Skin epidermis (tissue), 12 donors: ENCODE measurements around the gene NEMP2.
"Not testable (repeated sequence)": the region's sequence is repeated elsewhere in the genome, so short reads cannot be mapped to it uniquely, and the experiment has no call there.

Experiments
- H3K27ac ChIP-seq, 21 experiments: fragments of 200-600 bp; sonication (generic) in 11 of 21; one replicate each; pipeline ENCODE4 v1.5.0; 2020; ENCODE audit warnings: mild to moderate bottlenecking in 3 of 21, inconsistent platforms in 2 of 21, moderate library complexity in 2 of 21
- H3K4me3 ChIP-seq, 7 experiments: fragments of 200-600 bp; sonication (generic) in 2 of 7; one replicate each; pipeline ENCODE4 v1.5.0; 2020; ENCODE audit warnings: inconsistent platforms in 2 of 7, mild to moderate bottlenecking in 2 of 7, moderate library complexity in 1 of 7

The NEMP2 gene

DNA sequence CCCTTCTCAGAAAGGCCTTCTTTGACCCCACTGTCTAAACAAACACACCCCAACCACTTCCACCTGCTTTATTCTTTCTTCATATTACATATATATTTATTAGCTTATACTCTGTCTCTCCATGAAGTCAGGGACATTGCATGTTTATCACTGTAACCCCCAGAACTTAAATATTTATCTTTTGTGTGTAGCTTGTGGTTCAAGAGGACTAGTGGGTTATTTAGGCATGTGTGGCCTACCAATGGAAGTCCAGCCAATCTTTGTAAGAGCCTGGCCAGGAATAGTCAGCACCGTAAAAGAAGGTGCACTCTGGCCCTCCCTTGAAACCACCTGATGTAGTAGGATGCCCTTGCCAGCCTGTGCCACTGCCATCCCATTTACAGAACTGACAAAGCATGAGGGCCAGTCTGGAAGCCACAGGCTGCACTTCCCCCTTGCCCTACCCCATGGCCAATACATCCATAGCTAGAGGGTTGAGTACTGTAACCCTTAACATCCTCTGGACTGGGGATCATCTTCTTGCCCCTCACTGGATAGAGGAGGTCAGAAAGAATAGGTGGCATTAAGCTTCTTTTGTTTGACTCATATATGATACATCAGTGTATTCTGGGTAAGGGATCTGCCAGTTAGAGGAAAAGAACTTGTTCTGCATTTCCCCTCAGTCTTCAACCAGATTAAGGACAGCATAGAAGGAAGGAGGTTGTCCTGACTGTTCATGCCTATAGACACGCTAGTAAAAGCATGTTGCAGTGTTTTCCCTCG lies 4.9 kb downstream of the NEMP2 start:
- Histone ChIP-seq H3K4me3 (no peak overlapping the region), H3K27ac (peak overlapping the region in 3 of 21 experiments; percentile 20 to 24 (median 21))

DNA sequence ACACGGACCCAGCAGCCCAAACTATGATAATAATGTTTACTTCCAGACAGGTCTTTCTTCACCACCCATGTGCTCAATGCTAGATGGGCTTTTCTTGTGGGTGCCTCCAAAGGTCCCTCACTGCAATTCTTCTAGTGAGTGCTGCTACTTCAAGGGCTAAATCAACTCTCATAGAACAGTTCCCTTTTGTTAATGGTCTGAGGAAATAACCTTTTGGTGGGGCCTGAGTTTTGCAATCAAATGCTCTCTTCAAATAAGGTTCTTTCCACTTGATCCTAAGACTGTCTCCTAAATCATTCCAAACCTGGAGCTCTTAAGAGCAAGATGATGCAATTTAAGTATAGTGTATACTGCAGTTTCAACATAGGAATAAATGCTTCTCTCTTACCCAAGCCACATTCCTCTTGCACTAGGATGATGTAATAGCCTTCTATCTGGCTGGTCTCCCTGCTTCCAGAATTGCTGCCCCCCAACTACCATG lies 6.0 kb downstream of the NEMP2 start:
- Histone ChIP-seq H3K4me3 (no peak overlapping the region), H3K27ac (no peak overlapping the region)

DNA sequence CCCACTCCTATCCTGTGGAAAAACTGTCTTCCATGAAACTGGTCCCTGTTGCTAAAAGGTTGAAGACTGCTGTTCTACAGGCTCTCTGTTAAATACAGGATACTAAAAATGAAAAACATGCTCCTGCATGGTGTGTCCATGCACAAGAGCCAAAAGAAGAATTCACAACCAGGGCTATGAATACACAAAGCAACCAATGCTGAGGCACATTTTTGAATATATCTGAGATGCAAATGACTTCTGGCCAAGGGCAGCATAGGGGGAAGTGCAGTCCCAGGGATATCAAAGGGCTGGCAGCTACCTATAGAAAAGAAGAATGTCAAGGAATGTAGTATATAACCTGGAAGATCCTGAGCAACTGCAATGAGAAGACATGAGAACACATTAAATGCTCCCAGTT lies 6.6 kb downstream of the NEMP2 start:
- H3K4me3 ChIP-seq, result no peak overlapping the region
- H3K27ac ChIP-seq, result no peak overlapping the region

DNA sequence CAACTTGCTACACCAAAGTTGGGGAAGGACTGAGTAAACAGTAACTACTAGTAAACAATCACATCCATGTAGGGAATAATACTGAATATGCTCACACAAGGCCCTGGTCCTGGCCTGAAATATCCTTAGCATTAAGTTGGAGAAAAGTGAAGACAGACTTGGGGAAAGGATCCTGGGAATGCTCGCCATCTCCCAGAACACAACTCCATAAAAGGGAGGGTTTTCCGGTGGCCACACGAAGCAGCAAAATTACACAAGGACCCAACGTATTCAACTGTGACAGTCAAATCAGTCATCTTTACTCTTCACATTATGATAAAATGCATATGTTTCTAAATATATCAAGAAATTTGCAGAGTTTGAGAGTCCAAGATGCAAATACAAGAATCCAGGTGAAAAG lies 7.3 kb downstream of the NEMP2 start:
- no peak overlapping the region for H3K27ac ChIP-seq
- H3K4me3 ChIP-seq, result no peak overlapping the region

DNA sequence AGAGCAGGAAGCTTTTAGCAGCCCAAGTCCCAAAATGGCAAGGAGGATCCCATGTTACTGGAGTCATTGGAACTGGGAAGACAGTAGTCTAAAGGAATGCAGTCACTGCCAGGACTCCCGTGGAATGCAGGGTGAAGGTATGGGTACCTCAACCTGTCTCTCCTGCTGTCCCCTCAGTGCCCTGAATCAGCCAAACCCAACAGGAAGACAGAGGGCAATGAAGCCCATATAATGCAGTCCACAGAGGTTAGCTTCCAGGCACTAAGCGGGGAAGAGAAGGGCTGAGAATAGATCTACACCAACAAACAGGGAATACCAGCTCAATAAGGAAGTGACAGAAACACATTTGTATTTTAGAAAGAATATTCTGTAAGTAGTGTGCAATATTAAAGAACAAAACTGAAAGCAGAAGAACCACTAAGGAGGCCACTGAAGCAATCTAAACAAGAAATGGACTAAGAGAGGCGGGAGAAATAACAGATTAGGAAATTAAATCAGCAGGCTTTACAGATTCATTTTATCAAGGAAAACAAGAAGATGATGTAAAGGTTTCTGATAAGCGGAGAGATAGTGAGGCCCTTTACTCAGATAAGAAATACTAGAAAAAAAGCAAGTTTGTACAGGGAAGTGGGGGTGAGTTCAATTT lies 8.3 kb downstream of the NEMP2 start:
- no peak overlapping the region for H3K4me3 ChIP-seq
- peak overlapping the region in 1 of 21 experiments; percentile 20 for H3K27ac ChIP-seq

DNA sequence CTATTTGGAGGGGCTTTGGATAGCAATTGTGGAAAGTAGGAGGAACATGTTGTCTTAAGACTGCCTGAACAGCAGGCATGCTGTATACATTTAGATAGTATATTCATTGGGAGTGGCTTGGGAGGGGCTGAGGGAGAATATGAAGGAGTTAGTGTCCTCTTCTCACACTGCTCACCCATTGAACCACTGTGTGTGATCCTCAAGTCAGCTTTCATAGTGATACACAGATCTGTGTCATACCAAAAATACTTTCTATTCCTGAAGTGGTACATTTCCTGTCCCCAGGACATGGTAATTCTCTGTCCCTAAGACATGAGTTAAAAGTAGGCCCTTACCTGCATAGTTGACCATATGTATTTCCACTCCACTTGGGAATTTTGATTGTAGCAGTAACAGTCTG lies 9.6 kb downstream of the NEMP2 start:
- H3K27ac ChIP-seq, result no peak overlapping the region
- no peak overlapping the region for H3K4me3 ChIP-seq

DNA sequence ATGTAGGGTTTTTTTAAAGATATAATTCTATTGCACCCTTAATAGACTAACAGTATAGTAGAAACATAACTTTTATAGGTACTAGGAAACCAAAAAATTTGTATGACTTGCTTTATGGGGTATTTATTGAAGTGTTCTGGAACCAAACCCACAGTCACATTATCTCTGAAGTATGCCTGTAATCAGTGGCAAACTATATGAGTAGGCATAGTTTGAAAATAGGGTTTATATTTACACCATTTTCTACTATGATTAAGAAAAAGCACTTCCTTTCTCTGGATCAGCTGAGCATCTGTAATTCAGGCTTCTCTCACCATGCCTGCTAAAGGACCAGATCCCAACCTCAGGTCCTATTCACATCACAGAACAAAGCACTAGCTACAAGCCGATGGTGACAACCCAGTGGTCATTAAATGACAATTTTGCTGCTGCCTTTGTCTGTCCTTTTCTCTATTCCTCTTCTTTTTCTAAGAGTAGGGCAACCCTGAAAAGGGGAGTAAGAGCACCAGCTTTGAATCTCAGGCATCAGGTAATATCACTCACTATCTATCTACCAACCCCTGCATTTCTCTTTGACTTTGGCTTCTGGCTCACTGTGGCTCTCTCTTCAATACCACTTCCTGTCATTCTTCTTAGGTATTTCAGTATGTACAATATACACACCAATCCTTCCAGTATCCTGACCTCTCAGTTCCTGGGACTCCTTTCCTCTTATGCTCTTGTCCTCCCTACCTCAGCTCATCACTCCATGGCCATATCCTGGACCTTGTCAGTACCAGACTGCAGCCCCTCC lies 14.4 kb downstream of the NEMP2 start:
- Histone ChIP-seq H3K27ac (no peak overlapping the region), H3K4me3 (no peak overlapping the region)

DNA sequence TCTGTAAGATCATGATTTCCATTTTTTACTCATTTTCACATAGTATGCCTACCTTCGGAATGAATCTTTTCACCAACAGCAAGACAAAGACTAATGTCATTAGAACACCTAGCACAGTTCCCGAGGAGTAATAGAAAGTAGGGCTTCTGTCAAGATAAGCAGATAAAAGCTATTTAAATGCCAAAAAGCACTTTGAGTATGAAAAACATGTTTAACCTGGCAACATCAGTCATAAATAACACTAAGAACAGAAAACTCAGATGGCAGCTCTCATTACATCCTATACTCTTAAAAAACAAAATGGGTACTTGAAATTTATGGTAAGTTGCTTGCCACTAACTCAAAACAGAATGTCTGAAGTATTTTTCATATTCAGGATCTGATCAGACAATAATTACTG lies 17.1 kb downstream of the NEMP2 start:
- Histone ChIP-seq H3K27ac (no peak overlapping the region), H3K4me3 (no peak overlapping the region)

DNA sequence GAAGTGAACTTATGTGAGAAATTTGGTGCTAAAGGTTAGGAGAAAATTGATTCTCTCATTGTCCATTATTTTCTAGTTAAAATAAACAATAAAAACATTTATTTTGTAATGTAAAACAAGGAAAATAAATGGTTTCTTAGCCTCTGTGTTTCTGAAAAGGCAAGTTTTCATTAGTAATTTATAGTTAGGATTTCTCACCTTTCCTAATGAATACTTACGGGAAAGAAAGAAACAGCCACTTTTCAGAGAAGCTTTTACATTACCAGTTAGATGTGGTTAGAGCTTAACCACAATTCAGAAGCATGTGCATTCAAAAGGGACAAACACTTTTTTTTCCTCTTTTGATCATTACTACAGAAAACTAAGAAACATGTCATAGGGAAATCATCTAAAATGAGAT lies 18.8 kb downstream of the NEMP2 start:
- Histone ChIP-seq H3K4me3 (no peak overlapping the region), H3K27ac (no peak overlapping the region)

DNA sequence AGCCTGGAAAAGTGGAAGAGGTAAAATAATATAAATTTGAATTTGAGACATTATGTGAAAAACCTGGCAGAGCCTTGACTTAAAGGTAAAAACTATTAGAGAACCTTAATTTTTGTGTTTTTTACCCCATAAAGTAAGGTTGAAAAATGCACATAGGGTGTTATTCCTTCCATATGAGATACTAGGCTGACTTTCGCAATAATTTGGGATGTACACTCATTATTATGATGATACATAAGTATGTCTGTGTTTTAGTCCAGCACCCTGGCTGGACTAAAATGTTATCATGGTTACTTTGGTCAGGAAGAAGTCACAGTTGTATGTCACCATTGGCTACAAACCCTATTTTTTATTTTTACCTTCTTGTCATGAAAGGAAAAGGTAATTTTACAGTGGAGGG lies 19.8 kb downstream of the NEMP2 start:
- H3K27ac ChIP-seq, result no peak overlapping the region
- no peak overlapping the region for H3K4me3 ChIP-seq

DNA sequence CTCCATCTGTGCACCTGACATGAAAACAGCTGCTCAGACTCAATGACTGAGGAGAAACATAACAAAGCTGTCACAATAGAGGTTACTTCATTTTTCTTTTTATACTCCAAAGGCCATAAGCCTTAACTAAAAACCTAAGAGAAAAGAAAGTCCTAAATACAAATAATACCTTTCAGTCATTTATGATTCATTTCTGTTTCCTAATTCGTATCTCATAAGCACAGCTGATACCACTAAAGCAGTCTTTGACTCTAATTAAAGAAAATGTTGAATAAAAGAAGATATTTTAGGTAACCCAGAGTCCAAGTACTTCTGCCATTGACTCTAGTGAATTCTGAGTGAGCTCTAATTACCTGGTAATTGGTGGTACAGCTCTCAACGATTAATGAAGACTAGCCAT lies 20.6 kb downstream of the NEMP2 start:
- Histone ChIP-seq H3K4me3 (no peak overlapping the region), H3K27ac (no peak overlapping the region)

DNA sequence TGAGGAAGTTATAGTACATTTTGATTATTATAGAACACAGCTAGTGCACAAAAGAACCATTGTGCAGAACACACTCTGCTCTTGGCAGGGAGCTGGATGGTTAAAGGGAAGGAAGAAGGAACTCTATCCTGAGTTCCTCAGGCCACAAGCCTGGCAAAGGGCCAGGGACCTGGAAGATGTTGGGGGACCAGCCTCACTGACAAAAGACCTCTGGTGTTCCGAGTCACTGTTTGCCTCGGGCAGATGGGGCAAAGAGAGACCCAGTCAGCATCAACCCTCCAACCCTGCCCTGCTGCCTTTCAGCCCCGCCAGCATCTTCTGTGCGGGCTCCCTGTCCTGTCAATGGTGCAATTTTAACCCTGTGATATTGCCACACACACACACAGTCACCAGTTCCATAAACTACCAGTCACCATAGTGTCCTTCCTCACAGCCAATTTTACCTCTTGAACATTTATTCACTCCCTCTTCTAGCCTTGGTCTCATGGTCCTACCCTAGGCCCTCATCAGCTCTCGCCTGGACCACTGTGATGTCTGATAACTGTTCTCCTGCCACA lies 21.9 kb downstream of the NEMP2 start:
- Histone ChIP-seq H3K27ac (peak overlapping the region in 1 of 21 experiments; percentile 14), H3K4me3 (no peak overlapping the region)

DNA sequence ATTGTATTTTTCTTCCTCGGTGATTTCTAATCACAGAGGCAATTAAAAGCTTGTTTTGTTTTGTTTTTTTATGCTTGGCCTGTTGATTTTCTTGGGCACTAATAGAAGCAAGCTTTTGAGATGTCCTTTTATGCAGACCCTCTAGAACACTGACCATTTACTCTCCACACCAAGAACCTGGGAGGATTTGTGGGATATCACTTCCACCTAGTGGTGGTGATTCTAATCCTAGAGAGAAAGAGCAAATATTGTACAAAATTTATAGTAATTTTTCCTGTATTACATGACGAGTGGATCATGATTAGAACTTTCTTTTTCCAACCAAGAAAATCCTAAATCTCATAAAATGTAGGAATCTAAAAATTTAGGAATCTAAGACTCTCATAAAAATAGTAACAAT lies 23.4 kb downstream of the NEMP2 start:
- no peak overlapping the region for H3K4me3 ChIP-seq
- no peak overlapping the region for H3K27ac ChIP-seq

DNA sequence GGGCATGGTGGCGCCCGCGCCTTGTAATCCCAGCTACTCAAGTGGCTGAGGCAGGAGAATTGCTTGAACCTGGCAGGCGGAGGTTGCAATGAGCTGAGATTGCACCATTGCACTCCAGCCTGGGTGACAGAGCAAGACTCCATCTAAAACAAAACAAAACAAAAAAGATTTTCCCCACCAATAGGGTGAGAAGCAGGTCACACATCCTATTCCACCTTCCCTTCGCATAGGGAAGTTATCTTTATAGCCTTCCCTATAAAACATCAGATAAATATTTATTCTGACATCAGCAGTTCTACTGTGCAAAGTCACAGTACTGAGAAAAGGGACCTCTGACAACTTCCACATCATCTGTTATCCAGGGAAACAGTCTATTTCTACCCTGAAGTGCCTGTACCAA lies 24.6 kb downstream of the NEMP2 start:
- H3K4me3 ChIP-seq, H3K27ac ChIP-seq: not testable (repeated sequence)

DNA sequence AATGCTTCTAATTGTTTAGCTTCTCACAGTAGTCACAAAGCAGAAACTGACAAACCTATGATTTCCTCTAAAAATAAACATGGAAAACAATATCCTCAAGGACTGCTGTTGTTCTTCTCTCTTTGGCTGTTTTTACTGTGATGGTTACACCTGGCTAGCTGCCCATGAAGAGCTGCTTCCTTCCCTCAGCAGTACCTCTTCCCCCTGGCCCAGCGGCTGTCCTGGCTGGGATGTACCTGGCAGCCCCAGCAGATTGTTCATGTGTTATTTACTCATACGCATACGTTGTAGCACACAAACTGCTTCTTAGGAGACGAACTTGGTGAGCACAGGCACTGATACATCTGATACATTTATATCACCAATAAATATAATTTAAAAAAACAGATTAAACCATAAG lies 27.4 kb downstream of the NEMP2 start:
- Histone ChIP-seq H3K4me3 (no peak overlapping the region), H3K27ac (peak overlapping the region in 2 of 21 experiments; percentile 12 to 25)

DNA sequence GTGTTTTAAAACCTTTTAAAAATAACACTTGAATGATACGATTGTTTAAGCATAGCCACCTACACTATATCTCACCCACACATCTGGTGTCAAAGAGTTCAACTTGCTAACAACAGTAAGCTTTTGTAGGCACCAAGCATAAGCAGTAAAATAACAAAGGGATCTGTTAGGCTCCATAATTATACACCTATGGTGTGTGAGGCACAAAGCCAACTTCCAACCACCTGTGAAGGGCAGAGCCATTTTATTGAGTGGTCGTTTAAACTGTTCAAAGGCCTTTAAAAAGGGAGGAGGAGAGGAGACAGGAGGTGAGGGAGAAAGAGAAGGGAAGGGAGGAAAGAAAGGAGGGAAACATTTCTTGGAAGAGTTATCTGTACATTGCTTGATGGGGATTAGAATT lies 27.9 kb downstream of the NEMP2 start:
- Histone ChIP-seq H3K4me3 (no peak overlapping the region), H3K27ac (peak overlapping the region in 2 of 21 experiments; percentile 12 to 37)

DNA sequence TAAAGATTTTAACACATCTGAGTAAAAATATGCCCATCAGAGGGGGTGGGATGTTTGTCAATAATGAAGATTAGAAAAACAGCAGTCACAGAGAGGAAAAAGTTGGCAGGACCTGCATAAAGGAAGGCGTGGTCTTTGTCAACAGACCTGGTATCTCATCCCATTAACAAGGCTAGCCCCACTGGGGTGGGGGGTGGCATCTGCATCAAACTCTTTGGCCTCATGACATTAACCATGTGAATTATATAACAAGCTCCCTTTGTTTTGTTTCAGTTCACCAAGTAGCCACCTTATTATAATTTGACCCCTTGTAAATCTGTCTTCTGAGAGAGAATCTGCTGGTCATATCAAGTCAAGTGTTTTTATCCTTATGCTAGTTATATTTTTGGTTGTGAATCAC lies 28.8 kb downstream of the NEMP2 start:
- H3K27ac ChIP-seq, result peak overlapping the region in 2 of 21 experiments; percentile 36 to 37
- H3K4me3 ChIP-seq, result no peak overlapping the region

DNA sequence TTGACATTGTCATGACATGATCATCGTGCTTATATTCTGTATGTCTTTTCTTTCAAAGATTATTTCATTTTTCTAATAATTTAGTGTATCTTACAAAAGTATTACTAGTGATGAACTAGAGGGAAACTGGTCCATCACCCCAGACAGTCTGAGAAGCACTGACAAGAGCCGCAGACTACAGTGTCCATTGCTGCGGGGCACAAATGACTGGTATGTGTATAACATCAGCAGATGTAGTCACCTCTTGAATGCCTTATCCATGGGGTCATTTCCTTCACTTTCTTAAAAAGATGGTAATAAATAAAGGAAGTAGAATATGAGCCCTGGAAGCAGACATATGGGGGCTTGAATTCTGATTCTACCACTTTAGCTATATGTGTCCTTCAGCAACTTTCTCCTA lies 29.6 kb downstream of the NEMP2 start:
- Histone ChIP-seq H3K27ac (no peak overlapping the region), H3K4me3 (no peak overlapping the region)

DNA sequence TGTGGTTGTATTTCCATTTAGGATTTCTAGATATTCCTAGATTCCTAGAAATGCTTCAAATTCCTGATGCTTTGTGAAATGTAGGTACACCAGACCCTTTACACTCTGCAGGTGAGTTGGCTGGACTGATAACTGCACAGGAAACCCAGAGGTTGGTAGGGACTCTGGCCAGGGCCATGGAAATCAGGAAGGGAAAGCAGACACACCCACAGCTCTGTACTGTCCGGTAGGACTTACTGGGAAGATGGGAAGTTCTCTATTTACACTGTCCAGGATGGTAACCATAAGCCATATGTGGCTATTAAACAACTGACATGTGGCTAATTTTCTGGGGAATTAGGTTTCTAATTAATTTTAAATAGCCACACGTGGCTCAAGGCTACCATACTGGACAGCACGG lies 31.4 kb downstream of the NEMP2 start:
- Histone ChIP-seq H3K27ac (no peak overlapping the region), H3K4me3 (no peak overlapping the region)

DNA sequence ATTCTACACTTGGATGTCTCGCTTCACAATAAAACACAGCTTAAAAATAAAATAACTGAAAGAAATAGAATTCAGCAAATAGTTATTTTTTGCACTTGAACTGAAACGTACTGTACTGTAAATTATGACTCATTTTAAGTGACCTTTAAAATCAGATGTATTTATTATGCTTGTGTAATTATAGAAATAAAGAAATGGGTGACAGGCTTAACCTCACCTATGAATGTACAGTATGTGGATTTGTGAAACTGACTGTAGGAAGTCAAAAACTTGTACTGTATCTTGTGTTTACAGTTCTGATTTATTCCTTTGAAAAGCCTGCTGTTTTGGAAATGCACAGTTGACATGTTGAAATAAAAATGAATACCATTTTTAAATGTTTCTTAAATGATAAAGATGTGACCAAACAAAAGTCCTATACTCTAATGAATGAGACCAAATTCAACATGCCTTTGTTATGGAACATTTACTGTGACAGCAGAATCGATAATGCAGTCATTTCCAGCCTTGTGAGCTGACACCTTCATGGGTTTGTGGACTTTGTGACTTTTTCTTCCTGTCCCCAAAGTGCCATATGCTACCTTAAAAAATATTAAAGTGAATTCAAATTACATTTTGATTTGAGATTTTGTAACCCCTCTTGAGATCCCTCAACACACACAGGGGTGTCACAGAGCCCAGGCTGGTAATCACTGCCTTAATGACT lies 32.7 kb downstream of the NEMP2 start:
- H3K4me3 ChIP-seq, result no peak overlapping the region
- H3K27ac ChIP-seq, result peak overlapping the region in 1 of 21 experiments; percentile 2
